ENCODE results near the gene SLC6A1.
"Not testable (repeated sequence)": the region's sequence is repeated elsewhere in the genome, so short reads cannot be mapped to it uniquely, and the experiment has no call there.

The SLC6A1 gene

GRCh38 chr3:11071096-11071755 is 78.7 kb downstream of the SLC6A1 start:
- no peak for DNase-seq

GRCh38 chr3:11072631-11073030 is 80.1 kb downstream of the SLC6A1 start:
- DNase-seq, result no peak

- DNase-seq, result no peak
Observed at GRCh38 chr3:11074011-11074410, 81.5 kb downstream of the SLC6A1 start.

- no peak for DNase-seq
Observed at GRCh38 chr3:11074451-11074850, 81.9 kb downstream of the SLC6A1 start.

GRCh38 chr3:11075122-11075521 is 82.6 kb downstream of the SLC6A1 start:
- DNase-seq, result not testable (repeated sequence)

- DNase-seq, result no peak
Observed at GRCh38 chr3:11076711-11077110, 84.2 kb downstream of the SLC6A1 start.

- DNase-seq, result peak; percentile 48
Observed at GRCh38 chr3:11077466-11077865, 84.9 kb downstream of the SLC6A1 start.

GRCh38 chr3:11078826-11079515 is 86.4 kb downstream of the SLC6A1 start:
- DNase-seq, result peak; percentile 20

- DNase-seq, result no peak
Observed at GRCh38 chr3:11080492-11080891, 87.9 kb downstream of the SLC6A1 start.

- no peak for DNase-seq
Observed at GRCh38 chr3:11084098-11084497, 91.5 kb downstream of the SLC6A1 start.

- DNase-seq, result no peak
Observed at GRCh38 chr3:11084677-11085076, 92.1 kb downstream of the SLC6A1 start.

- no peak for DNase-seq
Observed at GRCh38 chr3:11085093-11085840, 92.7 kb downstream of the SLC6A1 start.

GRCh38 chr3:11086856-11087255 is 94.3 kb downstream of the SLC6A1 start:
- DNase-seq, result no peak

GRCh38 chr3:11088066-11088465 is 95.5 kb downstream of the SLC6A1 start:
- no peak for DNase-seq

GRCh38 chr3:11088831-11089230 is 96.3 kb downstream of the SLC6A1 start:
- no peak for DNase-seq

All from GDM1 (cell line).